Left renal pelvis (tissue), 4 donors: ENCODE results near the gene TKFC. TPM values are rescaled to one million over a fixed set of nuclear protein-coding genes. Genes with fewer than 3 reads are reported as not detected.

Experiments
- DNase-seq, 4 donors: peaks; one replicate each; pipeline ENCODE4 v3.0.0-alpha.2; 2013; ENCODE audit warnings: low read depth in 4 of 4, low spot score in 3 of 4
- polyA plus RNA-seq, 4 donors: library from polyadenylated mRNA; unstranded; fragments of 120-200 nt; gene quantifications; one replicate each; pipeline ENCODE4 v1.2.1, GENCODE V29; 2013; ENCODE audit not compliant: insufficient read length in 4 of 4

Gene TKFC
- polyA plus RNA-seq, 4 donors, result 28.0 to 63.9 (median 48.7) TPM

GRCh38 chr11:61310749-61311148, 22.3 kb upstream of the TKFC start:
- no peak for DNase-seq

DNA sequence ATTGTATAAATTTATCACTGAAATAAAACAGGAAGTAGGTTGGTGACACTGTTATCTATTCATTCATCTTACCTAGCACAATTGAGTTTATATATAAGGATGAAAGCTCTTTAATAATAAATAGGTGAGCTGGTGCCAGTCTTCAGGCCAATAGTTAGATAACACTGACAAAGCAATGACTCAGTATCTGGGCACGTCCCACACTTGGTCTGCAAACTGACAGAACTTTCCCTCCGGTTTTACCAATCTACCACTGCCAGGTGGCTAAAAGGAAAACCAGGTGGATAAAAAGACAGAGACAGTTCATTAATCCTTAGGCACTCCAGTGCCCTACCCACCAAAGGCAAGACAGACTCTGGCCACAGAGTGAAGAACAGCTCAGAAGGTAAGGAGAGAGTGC, 17.8 kb upstream of the TKFC start:
- DNase-seq, result no peak

- DNase-seq, result no peak
Measured at GRCh38 chr11:61325649-61326414, 7.2 kb upstream of the TKFC start.

GRCh38 chr11:61327669-61328071, 5.4 kb upstream of the TKFC start:
- DNase-seq, result no peak

- no peak for DNase-seq
Measured at GRCh38 chr11:61328351-61328750, 4.7 kb upstream of the TKFC start.

DNA sequence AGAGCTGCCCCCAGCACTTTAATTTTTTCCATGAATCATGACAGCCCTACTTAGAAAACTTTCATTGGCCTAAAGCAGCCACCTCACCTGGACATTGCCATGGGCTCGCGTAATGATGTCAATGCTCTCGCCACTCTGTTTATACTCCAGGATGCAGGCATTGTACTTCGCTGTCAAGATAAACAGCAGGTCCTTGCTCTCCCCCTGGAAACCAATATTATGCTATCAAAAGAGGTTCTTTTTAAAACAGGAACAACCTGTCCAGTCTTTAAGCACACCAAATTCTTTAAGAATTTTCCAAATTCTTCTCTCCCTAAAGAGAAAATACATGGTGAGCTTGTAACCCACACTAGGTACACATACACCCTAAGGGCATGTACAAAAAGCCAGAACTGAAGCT, 3.2 kb upstream of the TKFC start:
- no peak for DNase-seq

GRCh38 chr11:61331651-61332050, 1.4 kb upstream of the TKFC start:
- DNase-seq, result no peak

- DNase-seq, result no peak
Measured at GRCh38 chr11:61332281-61332796, 689 bp upstream of the TKFC start.

DNA sequence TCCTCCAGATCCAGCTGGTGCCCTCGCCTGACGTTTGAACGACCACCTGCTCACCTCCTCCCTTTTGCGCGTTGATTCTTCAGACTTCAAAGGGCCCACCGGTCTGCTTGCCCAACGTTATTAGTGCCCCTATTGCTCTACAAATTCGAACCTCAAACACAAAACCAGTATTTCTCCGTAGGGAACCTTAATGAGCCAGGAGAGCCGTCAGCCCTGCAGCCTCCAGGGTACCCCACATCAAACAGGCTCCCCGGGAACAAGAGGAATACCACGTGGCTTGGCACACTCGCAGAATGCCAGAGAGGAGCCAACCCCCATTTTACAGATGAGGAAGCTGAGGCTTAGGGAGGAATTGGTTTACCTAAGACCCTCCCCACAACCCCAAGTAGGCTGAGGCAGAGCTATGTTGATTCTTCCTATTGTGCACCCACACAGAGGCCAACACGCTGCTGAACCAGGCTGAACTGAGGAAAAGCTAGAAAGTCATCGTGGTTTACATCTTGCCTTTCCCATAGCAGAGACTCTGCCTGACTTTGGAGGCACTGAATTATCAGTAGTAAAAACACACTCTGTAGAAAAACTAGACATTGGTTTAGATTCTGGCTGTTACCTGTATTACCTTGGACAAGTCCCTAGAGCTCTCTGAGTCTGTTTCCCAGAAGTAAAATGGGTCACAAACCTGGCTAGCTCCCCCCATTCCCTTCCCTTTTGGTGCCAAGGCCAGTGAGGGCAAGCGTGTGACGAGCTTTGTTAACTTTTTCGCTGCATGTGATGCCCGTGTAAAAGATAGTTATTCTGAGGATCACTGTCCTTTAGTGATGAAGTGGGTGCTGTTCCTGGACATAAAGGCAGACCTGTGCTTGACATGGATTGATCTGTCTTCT, 764 bp downstream of the TKFC start:
- DNase-seq, result no peak

DNA sequence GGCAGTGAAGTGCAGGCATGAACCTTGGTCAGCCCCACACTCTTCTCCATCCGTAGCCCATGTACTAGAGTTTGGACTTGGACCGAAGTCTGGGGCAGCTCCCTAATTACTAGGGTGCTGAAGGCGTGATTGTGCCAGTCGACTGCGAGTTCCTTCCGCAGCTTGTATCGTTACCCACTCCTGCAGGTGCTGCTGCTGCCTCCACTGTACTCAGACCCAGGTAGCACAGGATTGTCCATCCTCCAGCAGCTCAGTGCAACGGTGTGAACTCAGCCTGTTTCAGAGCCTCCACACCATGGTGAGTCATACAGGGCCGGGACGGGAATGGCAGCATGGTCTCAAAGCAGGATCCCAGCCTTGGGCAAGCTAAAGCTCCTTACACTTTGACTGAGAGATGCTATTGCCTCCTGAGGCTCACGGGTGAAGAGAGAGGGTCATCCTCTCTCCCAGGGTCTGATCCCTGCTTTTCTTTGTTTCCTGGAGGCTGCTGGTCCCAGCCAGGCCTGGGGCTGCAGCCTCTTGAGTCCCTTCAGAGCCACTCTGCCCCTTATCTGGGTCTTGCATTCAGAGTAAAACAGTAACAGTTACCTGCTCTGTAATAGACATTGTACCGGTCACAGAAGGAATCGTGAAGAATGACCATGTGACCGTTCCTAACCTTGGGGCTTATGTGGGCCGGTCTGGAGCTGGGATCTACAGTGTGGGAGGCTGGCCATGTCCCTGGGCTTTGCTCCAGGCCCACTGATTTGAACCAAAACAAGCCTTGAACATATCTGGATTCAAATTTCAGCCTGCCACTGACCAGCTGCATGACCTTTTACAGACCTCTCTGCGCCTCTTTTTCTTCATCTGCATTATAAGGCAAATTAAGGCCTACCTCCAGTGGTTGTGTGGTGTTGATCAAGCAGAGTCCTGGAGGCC, 1.7 kb downstream of the TKFC start:
- no peak for DNase-seq

- DNase-seq, result no peak
Measured at GRCh38 chr11:61335355-61335710, 2.3 kb downstream of the TKFC start.

GRCh38 chr11:61336171-61336935, 3.3 kb downstream of the TKFC start:
- peak; percentile 47 to 63 (median 58) for DNase-seq

DNA sequence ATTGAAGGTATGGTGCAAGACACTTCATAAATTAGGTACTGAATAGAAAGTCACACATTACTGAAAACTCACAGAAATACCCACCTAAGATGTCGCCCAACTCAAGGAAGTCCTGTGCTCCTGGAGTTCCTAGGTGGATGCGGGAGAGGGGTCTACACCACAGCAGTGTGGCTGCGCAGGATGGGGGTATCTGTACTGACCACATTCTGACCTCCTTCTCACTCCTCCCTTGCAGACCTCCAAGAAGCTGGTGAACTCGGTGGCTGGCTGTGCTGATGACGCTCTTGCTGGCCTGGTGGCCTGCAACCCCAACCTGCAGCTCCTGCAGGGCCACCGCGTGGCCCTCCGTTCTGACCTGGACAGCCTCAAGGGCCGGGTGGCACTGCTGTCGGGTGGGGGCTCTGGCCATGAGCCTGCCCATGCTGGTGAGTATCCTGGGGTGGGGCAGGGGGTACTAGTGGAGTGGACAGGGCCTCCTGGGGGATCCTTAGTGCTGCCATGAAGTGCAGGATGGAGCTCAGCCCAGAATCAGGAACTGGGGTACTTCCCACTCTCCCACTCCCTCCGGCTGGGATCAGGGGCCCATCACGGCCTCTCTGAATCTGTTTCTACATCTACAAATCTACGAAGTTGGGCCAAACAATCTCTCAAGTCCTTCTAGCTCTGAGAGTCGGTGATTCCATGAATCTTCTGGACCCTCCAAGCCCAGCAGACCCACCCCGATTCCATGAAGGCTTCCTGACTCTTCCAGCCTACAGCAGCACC, 4.9 kb downstream of the TKFC start:
- no peak for DNase-seq

DNA sequence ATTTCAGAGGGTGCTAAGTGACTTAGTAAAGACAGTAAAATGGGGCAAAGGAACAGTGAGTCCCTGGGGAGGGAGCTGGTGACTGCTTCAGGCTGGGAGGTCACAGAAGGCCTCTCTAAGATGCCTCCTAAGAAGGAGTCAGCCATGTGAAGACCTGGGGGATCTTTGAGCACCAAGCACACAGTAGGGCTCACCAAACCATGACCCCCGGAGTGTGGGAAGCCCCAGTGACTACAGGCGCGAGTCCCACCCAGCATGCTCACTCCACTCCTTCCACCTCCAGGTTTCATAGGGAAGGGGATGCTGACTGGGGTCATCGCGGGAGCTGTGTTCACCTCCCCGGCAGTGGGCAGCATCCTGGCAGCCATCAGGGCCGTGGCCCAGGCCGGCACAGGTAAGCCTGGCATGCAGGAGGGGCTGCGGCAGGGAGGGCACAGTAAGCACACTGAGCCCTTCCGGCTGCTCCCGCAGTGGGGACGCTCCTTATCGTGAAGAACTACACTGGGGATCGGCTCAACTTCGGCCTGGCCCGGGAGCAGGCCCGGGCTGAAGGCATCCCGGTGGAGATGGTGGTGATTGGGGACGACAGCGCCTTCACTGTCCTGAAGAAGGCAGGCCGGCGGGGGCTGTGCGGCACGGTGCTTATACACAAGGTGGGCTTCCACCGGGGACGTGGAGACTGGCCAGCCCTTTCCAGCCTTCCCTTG, 5.9 kb downstream of the TKFC start:
- no peak for DNase-seq

DNA sequence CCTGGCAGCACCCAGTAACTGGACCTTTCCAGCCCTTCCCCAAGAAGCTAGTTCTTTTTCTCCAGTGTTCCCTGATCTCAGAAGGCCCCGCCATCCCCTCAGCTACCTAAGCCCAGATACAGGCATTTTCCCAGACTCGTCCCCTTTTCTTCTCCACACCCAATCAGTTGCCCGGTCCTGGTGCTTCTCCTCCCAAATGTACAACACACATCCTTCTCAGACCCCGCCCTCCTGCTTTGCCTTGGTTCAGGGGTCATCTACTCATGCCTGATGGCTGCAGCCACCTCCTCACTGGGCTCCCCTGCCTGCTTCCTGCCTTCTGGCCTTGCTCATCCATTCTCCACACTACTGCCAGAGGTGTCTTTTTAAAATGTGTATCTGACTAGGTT, 6.5 kb downstream of the TKFC start:
- no peak for DNase-seq

GRCh38 chr11:61340979-61341378, 8.0 kb downstream of the TKFC start:
- no peak for DNase-seq

DNA sequence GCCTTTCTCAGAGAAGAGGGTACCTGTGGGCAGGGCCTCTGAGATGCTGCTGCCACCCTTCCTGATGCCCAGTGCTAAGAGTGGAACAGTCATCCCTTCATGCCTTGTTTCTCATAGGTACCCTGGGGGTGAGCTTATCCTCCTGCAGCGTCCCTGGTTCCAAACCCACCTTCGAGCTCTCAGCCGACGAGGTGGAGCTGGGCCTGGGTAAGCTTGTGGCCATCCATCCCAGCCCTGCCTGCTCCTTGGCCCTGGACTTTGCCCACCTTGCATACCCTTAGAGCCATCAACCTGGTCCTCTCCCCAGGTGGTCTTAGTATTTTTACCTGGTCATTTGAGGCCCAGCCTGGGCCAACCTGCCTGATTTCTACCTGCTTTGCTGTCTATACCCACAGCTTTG, 8.7 kb downstream of the TKFC start:
- DNase-seq, result no peak

- DNase-seq, result no peak
Measured at GRCh38 chr11:61342207-61342803, 9.3 kb downstream of the TKFC start.
